COLO668 (cell line): ENCODE data around the gene IPO4.
"Not testable (repeated sequence)": the region's sequence is repeated elsewhere in the genome, so short reads cannot be mapped to it uniquely, and the experiment has no call there.

Experiments
- DNase-seq: peaks from one replicate; lab custom pipeline; 2025; ENCODE audit not compliant: unreplicated experiment; lab: John Stamatoyannopoulos, UW

The IPO4 gene

DNA sequence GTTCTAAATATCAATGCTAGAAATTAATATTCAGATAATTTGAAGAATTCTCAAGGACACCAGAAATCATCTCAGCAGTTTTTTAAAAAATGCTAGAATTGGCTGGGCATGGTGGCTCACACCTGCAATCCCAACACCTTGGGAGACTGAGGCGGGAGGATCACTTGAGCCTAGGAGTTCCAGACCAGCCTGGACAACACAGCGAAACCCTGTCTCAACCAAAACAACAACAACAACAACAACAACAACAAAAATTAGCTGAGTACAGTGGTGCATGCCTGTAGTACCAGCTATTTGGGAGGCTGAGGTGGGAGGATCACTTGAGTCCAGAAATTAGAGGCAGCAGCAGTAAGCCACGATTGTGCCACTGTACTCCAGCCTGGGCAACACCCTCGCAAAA lies 30.5 kb upstream of the IPO4 start:
- no peak for DNase-seq

DNA sequence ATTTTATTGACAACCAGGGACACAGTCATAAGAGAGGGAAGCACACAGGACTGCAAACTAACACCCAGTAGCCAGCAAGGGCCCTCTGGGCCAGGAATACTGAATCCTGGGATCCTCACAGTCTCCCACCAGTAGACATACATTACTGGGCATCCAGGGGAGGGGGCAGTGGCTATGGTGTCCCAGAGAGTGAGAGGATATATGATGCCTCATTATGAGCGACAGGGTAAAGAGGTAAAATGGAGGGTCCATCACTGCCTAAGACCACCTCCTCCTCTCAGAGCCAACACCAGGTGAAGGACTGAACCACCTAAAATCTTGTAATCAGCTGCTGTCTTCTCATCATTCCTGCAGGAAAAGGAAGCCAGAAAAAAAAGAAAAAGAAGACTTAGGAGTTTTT lies 28.3 kb upstream of the IPO4 start:
- DNase-seq = not testable (repeated sequence)

DNA sequence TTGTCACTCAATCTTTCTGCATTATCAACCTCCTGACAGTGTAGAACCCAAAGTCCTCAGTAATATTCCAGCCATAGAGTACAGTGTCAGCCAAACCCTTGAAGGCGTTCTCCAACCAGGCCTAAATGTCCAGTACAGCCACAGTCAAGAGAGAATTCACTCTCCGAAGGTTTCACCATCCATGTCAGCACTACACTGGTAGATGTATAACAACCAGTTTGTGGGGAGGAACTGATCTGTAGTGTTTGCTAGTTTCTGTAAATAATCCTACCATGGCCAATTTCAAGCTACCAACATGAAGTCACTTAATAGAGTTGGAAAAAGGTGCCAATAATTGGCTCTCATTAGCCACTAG lies 27.7 kb upstream of the IPO4 start:
- DNase-seq = no peak

- DNase-seq = peak; percentile 92
These were observed 27.1 kb upstream of the IPO4 start, which contains the start of gene MDP1 for GRCh38 chr14:24215495-24216344. Gene MDP1, minus strand, starts transcription at chr14:24216066. Its CDS starts 111 bp downstream, at chr14:24215955.

- DNase-seq = no peak
These were observed 25.4 kb upstream of the IPO4 start for GRCh38 chr14:24213866-24214662.

GRCh38 chr14:24212924-24213865 lies 24.6 kb upstream of the IPO4 start, which contains the start of gene CHMP4A:
Gene CHMP4A, minus strand, starts transcription at chr14:24213488. Its CDS starts 49 bp downstream, at chr14:24213439.
- peak; percentile 98 for DNase-seq

GRCh38 chr14:24211311-24211710 lies 22.7 kb upstream of the IPO4 start:
- no peak for DNase-seq

DNA sequence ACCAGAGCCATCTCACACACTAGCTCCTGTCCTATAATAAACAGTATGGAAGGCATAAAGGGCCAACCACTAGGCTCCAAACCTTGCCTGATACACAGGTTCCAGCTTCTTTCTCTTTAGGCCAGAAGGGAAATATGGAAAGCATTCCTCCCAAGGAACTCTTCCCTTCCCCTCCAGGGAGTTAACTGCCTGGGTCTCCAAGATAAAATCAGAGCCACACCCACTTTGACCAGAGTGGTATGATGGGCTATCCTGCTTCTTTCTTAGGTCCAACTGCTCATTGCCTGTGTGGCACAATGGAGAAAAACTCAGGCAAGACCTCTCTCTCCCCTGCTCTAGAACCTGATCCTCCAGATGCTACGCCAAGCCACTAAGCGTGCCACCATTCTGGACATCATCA lies 19.0 kb upstream of the IPO4 start:
- no peak for DNase-seq

- DNase-seq = no peak
These were observed 18.5 kb upstream of the IPO4 start for GRCh38 chr14:24207104-24207551.

- no peak for DNase-seq
These were observed 17.9 kb upstream of the IPO4 start for GRCh38 chr14:24206260-24207103.

GRCh38 chr14:24204163-24205146 lies 15.8 kb upstream of the IPO4 start:
- DNase-seq = no peak

GRCh38 chr14:24203249-24203886 lies 14.8 kb upstream of the IPO4 start:
- not testable (repeated sequence) for DNase-seq

DNA sequence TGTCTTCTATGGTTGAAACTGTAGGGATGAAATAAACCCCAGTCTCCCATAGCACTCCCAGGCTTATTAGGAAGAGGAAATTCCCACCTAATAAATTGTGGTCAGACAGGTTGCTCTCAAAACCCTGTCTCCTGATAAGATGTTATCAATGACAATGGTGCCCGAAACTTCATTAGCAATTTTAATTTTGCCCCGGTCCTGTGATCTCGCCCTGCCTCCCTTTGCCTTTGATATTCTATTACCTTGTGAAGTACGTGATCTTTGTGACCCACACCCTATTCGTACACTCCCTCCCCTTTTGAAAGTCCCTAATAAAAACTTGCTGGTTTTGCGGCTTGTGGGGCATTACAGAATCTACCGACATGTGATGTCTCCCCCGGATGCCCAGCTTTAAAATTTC lies 13.9 kb upstream of the IPO4 start:
- DNase-seq = not testable (repeated sequence)

DNA sequence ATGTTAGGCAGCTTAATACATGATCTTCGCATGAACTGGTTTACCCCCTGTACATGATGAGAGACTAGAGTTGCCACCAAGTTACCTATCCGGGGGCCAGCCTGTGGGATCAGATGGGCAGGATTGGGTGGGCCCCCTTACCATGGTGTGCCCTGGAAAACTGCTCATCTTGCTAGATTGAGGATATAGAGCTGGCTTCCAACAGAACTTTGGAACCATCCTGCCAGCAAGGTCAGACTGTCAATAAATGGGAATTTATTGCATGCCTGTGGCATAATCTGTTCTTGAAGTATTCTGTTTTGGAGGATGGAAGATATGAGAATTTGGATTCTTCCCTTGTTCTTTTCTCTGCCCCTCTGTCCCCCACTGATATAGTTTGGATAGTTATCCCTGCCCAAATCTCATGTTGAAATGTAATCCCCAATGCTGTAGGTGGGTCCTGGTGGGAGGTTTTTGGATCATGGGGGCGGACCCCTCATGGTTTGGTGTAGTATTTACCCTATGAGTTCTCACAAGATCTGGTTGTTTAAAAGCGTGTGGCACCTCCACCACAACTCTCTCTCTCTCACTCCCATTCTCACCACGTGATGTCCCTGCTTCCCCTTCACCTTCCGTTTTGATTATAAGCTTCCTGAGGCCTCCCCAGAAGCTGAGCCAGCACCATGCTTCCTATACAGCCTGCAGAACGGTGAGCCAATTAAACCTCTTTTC lies 10.4 kb upstream of the IPO4 start:
- no peak for DNase-seq

DNA sequence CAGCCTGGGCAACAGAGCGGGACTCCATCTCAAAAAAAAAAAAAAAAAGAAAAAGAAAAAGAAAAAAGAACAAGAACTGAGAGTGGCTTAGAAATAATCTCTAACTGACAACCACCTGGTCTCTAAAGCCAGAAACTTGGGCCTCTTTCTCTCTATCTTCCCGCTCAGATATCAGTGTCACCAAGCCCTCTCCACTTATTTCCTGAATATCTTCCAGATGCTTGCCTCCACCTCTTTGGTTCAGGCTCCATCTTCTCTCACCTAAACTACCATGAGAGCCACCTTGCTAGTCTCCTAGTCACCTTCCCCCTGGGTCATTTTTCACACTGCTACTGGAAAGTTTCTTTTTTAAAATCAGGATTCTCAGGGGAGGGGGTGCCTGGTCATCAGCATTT lies 8.4 kb upstream of the IPO4 start:
- no peak for DNase-seq

DNA sequence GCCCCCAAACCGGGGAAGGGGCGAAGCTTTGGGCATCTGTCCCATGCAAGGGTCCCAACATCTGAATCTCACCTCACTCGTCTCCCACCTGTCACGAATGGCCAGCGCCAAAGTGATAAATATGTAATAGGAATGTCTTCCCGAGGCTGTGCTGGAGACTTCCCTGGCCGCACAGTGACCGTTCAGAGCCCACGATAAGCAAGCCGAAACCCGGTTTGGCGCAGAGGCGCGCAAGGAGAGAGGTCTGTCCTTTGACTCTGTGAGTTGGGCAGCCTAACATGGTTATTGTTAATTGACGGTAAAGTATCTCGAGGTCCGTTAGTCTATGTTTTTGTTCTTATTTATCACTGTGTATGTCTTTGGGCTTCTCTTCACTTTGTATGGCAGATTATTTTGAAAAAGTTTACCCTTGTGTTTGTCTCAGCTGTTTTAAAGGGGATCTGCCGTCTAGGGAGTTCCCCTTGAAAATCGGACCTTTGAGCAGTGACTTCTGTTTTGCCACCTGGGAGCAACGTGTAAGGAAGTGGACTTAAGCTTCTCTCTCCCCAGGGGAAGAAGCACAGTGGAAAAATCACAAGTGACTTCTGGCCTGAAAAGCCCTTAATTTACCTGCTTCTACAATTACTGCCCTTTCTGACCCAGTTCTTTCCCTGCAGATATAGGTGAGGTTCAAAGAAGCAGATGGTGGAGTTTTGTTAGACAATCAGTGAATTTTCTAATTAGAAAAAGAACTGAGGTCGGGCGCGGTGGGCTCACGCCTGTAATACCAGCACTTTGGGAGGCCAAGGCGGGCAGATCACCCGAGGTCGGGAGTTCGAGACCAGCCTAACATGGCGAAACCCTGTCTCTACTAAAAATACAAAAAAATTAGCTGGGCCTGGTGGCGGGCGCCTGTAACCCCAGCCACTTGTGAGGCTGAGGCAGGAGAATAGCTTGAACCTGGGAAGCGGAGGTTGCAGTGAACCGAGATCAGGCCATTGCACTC lies 7.7 kb upstream of the IPO4 start:
- peak; percentile 56 for DNase-seq
